ENCODE measurements around the gene RPGRIP1.
"Not testable (repeated sequence)": the region's sequence is repeated elsewhere in the genome, so short reads cannot be mapped to it uniquely, and the experiment has no call there.

The RPGRIP1 gene

DNA sequence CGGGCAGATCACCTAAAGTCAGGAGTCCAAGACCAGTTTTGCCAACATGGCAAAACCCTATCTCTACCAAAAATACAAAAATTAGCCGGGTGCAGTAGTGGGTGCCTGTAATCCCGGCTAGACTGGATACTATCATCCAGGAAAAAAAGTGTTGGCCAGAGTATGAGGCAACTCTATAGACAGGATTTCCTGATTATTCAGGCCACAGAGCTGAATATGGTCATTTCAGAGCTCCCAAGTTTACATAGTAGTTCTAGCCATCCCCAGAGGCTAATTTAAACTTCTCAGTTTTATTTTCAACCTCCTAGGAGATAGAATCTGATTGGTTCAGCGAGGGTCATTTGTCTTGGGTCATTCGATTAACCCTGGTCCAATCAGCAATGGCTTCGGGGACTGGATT, 7.3 kb downstream of the RPGRIP1 start:
- no peaks in the 10 kb centered on the region for H3K4me1 ChIP-seq (ENCODE audit: control insufficient read depth, insufficient read depth, low read length)
- H3K4me3 ChIP-seq (ENCODE audit: low read length): no peak overlapping the region
- H3K36me3 ChIP-seq (ENCODE audit: control insufficient read depth, insufficient read depth, low read length): no peaks in the 10 kb centered on the region
- H3K27ac ChIP-seq (ENCODE audit: low read depth, low read length): no peak overlapping the region
- H3K27me3 ChIP-seq (ENCODE audit: control insufficient read depth, insufficient read depth, low read length): no peaks in the 10 kb centered on the region
- H3K9ac ChIP-seq (ENCODE audit: low read length): no peak overlapping the region

- H3K9ac ChIP-seq (ENCODE audit: low read length); H3K27me3 ChIP-seq (ENCODE audit: control insufficient read depth, insufficient read depth, low read length); H3K4me1 ChIP-seq (ENCODE audit: control insufficient read depth, insufficient read depth, low read length); H3K36me3 ChIP-seq (ENCODE audit: control insufficient read depth, insufficient read depth, low read length); H3K27ac ChIP-seq (ENCODE audit: low read depth, low read length); H3K4me3 ChIP-seq (ENCODE audit: low read length): not testable (repeated sequence)
These were observed 14.1 kb downstream of the RPGRIP1 start for GRCh38 chr14:21294026-21294425.

- no peak overlapping the region for H3K9ac ChIP-seq (ENCODE audit: low read length)
- H3K36me3 ChIP-seq (ENCODE audit: control insufficient read depth, insufficient read depth, low read length): no peaks in the 10 kb centered on the region
- H3K4me1 ChIP-seq (ENCODE audit: control insufficient read depth, insufficient read depth, low read length): no peaks in the 10 kb centered on the region
- H3K27ac ChIP-seq (ENCODE audit: low read depth, low read length): no peak overlapping the region
- H3K4me3 ChIP-seq (ENCODE audit: low read length): no peak overlapping the region
- no peaks in the 10 kb centered on the region for H3K27me3 ChIP-seq (ENCODE audit: control insufficient read depth, insufficient read depth, low read length)
These were observed 18.5 kb downstream of the RPGRIP1 start for GRCh38 chr14:21298358-21298757.

GRCh38 chr14:21299562-21300130, 19.8 kb downstream of the RPGRIP1 start:
- H3K36me3 ChIP-seq (ENCODE audit: control insufficient read depth, insufficient read depth, low read length): no peaks in the 10 kb centered on the region
- no peak overlapping the region for H3K9ac ChIP-seq (ENCODE audit: low read length)
- no peak overlapping the region for H3K4me3 ChIP-seq (ENCODE audit: low read length)

GRCh38 chr14:21300892-21301291, 21.0 kb downstream of the RPGRIP1 start:
- H3K27me3 ChIP-seq (ENCODE audit: control insufficient read depth, insufficient read depth, low read length): no peaks in the 10 kb centered on the region
- H3K4me3 ChIP-seq (ENCODE audit: low read length): peak overlapping the region; percentile 14
- H3K27ac ChIP-seq (ENCODE audit: low read depth, low read length): no peak overlapping the region
- H3K4me1 ChIP-seq (ENCODE audit: control insufficient read depth, insufficient read depth, low read length): no peaks in the 10 kb centered on the region
- H3K36me3 ChIP-seq (ENCODE audit: control insufficient read depth, insufficient read depth, low read length): no peaks in the 10 kb centered on the region
- no peak overlapping the region for H3K9ac ChIP-seq (ENCODE audit: low read length)

More at GRCh38 chr14:21299562-21300130, 19.8 kb downstream of the RPGRIP1 start:
- H3K27me3 ChIP-seq (ENCODE audit: control insufficient read depth, insufficient read depth, low read length): no peaks in the 10 kb centered on the region
- H3K27ac ChIP-seq (ENCODE audit: low read depth, low read length): no peak overlapping the region
- no peaks in the 10 kb centered on the region for H3K4me1 ChIP-seq (ENCODE audit: control insufficient read depth, insufficient read depth, low read length)

DNA sequence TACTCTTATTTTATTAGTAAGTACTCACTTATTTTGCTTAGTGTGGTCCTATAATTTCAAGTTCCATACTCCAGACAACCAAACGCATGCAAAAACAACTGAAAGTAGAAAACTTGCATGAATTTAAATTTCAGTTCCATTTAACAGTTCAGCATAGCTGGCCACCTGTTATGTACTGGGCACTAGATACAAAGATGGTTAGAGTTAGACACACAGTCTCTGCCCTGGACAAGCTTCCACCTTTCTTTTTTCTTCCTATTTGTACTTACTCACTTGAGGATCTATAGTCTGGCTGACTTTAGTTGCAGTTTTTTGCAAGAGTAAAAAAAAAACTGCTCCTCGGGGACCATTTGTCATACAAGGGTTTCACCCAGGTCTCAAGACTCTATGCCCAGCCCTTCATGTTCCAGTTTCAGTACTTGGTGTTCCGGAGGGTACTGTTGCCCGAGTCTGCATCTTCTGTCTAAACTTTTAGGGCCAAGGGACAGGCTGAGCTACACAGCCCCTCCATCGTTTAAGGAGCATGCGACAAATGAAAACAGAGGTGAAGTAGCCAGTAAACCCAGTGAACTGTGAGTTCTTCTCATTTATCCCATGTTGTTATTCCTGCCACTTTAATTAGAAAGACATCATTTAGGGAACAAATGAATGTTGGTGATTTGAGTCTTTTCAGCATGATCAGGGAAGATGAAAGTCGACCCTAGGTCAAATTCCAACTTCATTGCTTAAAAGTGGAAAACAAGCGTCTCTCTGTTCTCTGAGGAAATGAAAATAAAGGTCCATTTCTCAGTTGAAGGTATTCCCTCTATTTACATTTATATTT, 22.3 kb downstream of the RPGRIP1 start:
- H3K27me3 ChIP-seq (ENCODE audit: control insufficient read depth, insufficient read depth, low read length): no peaks in the 10 kb centered on the region
- no peak overlapping the region for H3K9ac ChIP-seq (ENCODE audit: low read length)
- no peak overlapping the region for H3K27ac ChIP-seq (ENCODE audit: low read depth, low read length)
- H3K4me1 ChIP-seq (ENCODE audit: control insufficient read depth, insufficient read depth, low read length): no peaks in the 10 kb centered on the region
- H3K4me3 ChIP-seq (ENCODE audit: low read length): no peak overlapping the region
- H3K36me3 ChIP-seq (ENCODE audit: control insufficient read depth, insufficient read depth, low read length): no peaks in the 10 kb centered on the region

- not testable (repeated sequence) for H3K4me3 ChIP-seq (ENCODE audit: low read length); H3K36me3 ChIP-seq (ENCODE audit: control insufficient read depth, insufficient read depth, low read length); H3K9ac ChIP-seq (ENCODE audit: low read length); H3K27ac ChIP-seq (ENCODE audit: low read depth, low read length); H3K4me1 ChIP-seq (ENCODE audit: control insufficient read depth, insufficient read depth, low read length); H3K27me3 ChIP-seq (ENCODE audit: control insufficient read depth, insufficient read depth, low read length)
These were observed 22.9 kb downstream of the RPGRIP1 start for GRCh38 chr14:21302836-21303140.

- Histone ChIP-seq H3K27me3 (ENCODE audit: control insufficient read depth, insufficient read depth, low read length) (no peaks in the 10 kb centered on the region), H3K27ac (ENCODE audit: low read depth, low read length) (no peak overlapping the region), H3K36me3 (ENCODE audit: control insufficient read depth, insufficient read depth, low read length) (no peaks in the 10 kb centered on the region), H3K4me1 (ENCODE audit: control insufficient read depth, insufficient read depth, low read length) (no peaks in the 10 kb centered on the region), H3K4me3 (ENCODE audit: low read length) (no peak overlapping the region), H3K9ac (ENCODE audit: low read length) (no peak overlapping the region)
These were observed 27.8 kb downstream of the RPGRIP1 start for GRCh38 chr14:21307637-21308036.

DNA sequence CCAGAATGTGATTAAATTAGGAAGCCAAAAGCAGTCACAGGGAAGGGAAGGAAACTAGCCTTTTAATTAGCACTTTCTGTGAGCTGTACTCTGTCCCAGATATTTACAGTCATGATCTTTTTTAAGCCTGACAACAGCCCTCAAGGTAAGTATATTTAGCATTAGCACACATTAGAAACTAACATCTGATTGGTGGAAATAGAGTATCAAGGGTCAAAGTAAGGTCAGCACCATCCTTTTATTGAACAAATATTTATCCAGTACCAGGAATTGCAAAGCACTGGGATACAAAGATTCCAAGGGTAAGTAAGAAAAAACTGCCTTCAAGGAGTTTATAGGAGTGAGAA, 28.2 kb downstream of the RPGRIP1 start:
- no peaks in the 10 kb centered on the region for H3K4me1 ChIP-seq (ENCODE audit: control insufficient read depth, insufficient read depth, low read length)
- H3K27ac ChIP-seq (ENCODE audit: low read depth, low read length): no peak overlapping the region
- H3K36me3 ChIP-seq (ENCODE audit: control insufficient read depth, insufficient read depth, low read length): no peaks in the 10 kb centered on the region
- H3K9ac ChIP-seq (ENCODE audit: low read length): no peak overlapping the region
- peak overlapping the region; percentile 40 for H3K4me3 ChIP-seq (ENCODE audit: low read length)
- no peaks in the 10 kb centered on the region for H3K27me3 ChIP-seq (ENCODE audit: control insufficient read depth, insufficient read depth, low read length)

GRCh38 chr14:21308479-21309237, 28.8 kb downstream of the RPGRIP1 start:
- no peaks in the 10 kb centered on the region for H3K36me3 ChIP-seq (ENCODE audit: control insufficient read depth, insufficient read depth, low read length)
- H3K9ac ChIP-seq (ENCODE audit: low read length): no peak overlapping the region
- H3K4me3 ChIP-seq (ENCODE audit: low read length): peak overlapping the region; percentile 40
- H3K27ac ChIP-seq (ENCODE audit: low read depth, low read length): no peak overlapping the region
- H3K27me3 ChIP-seq (ENCODE audit: control insufficient read depth, insufficient read depth, low read length): no peaks in the 10 kb centered on the region
- no peaks in the 10 kb centered on the region for H3K4me1 ChIP-seq (ENCODE audit: control insufficient read depth, insufficient read depth, low read length)

- no peaks in the 10 kb centered on the region for H3K4me1 ChIP-seq (ENCODE audit: control insufficient read depth, insufficient read depth, low read length)
- H3K9ac ChIP-seq (ENCODE audit: low read length): no peak overlapping the region
- H3K36me3 ChIP-seq (ENCODE audit: control insufficient read depth, insufficient read depth, low read length): no peaks in the 10 kb centered on the region
- no peaks in the 10 kb centered on the region for H3K27me3 ChIP-seq (ENCODE audit: control insufficient read depth, insufficient read depth, low read length)
- peak overlapping the region; percentile 35 for H3K4me3 ChIP-seq (ENCODE audit: low read length)
- H3K27ac ChIP-seq (ENCODE audit: low read depth, low read length): no peak overlapping the region
These were observed 29.4 kb downstream of the RPGRIP1 start for GRCh38 chr14:21309238-21309636.

DNA sequence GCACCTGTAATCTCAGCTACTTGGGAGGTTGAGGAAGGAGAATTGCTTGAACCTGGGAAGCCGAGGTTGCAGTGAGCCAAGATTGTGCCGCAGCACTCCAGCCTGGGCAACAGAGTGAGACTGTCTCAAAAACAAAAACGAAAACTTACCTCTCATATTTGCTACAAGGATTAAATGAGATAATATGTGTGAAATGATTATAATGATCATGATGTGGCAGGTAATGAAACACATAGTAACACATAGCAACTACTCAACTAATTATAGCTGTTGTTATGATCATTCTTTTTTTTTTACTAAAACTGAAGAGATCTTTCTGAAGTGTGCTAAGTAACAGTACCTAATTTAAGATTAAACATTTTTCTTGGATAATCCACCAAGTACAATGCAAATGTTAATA, 30.1 kb downstream of the RPGRIP1 start:
- Histone ChIP-seq H3K27ac (ENCODE audit: low read depth, low read length) (no peak overlapping the region), H3K4me3 (ENCODE audit: low read length) (no peak overlapping the region), H3K36me3 (ENCODE audit: control insufficient read depth, insufficient read depth, low read length) (no peaks in the 10 kb centered on the region), H3K27me3 (ENCODE audit: control insufficient read depth, insufficient read depth, low read length) (no peaks in the 10 kb centered on the region), H3K9ac (ENCODE audit: low read length) (no peak overlapping the region), H3K4me1 (ENCODE audit: control insufficient read depth, insufficient read depth, low read length) (no peaks in the 10 kb centered on the region)
